Stomach (tissue), 9 donors: ENCODE data around the gene LIPE. TPM values are rescaled to one million over a fixed set of nuclear protein-coding genes. Genes with fewer than 3 reads are reported as not detected.

Experiments used
- DNase-seq, 2 donors: peaks; one replicate each; pipeline versions ENCODE4 v3.0.0 to v3.0.0-alpha.2; 2013 to 2019
- H3K27ac ChIP-seq, 5 donors: fragments of 200-600 bp in 4 of 5; sonication (generic) in 4 of 5; one replicate each; pipeline ENCODE4 v1.5.1; 2013 to 2019; ENCODE audit warnings: mild to moderate bottlenecking in 1 of 5, moderate library complexity in 1 of 5
- H3K27me3 ChIP-seq, 3 donors: fragments of 200-600 bp; sonication (generic); one replicate each; pipeline ENCODE4 v1.5.1; 2017 to 2019; ENCODE audit warnings: mixed run types in 1 of 3
- H3K36me3 ChIP-seq, 4 donors: fragments of 200-600 bp; sonication (generic); 1 replicate in 3 of 4; 2 replicates in 1 of 4; pipeline ENCODE4 v1.5.1; 2016 to 2019
- H3K4me1 ChIP-seq, 4 donors: fragments of 200-600 bp; sonication (generic); one replicate each; pipeline ENCODE4 v1.5.1; 2016 to 2019
- H3K4me3 ChIP-seq, 4 donors: fragments of 200-600 bp; sonication (generic) in 3 of 4; one replicate each; pipeline ENCODE4 v1.5.1; 2016 to 2019; ENCODE audit warnings: mild to moderate bottlenecking in 1 of 4
- H3K9me3 ChIP-seq, 4 donors: fragments of 200-600 bp; sonication (generic); one replicate each; pipeline ENCODE4 v1.5.1; 2016 to 2019
- CTCF ChIP-seq, 7 experiments: fragments of 450-650 bp in 4 of 7; fragments of 200-600 bp in 3 of 7; sonication (generic) in 3 of 7; IDR thresholded peaks; one replicate each; pipeline ENCODE4 v1.5.1; 2016 to 2019; ENCODE audit warnings: antibody characterized with exemption in 7 of 7, control low read depth in 2 of 7, mild to moderate bottlenecking in 1 of 7
- EP300 ChIP-seq: sonication (generic); formaldehyde crosslinking; IDR thresholded peaks from one replicate; pipeline ENCODE4 v1.6.1; 2017; ENCODE audit warnings: antibody characterized with exemption
- POLR2A ChIP-seq, 4 donors: fragments of 450-650 bp; IDR thresholded peaks; one replicate each; pipeline ENCODE4 v1.6.1; 2016; ENCODE audit warnings: antibody characterized with exemption in 4 of 4, control low read depth in 2 of 4, mild to moderate bottlenecking in 1 of 4, moderate library complexity in 1 of 4
- POLR2AphosphoS5 ChIP-seq, 3 donors: sonication (generic); formaldehyde crosslinking; IDR thresholded peaks; one replicate each; pipeline ENCODE4 v1.6.1; 2016; ENCODE audit warnings: antibody characterized with exemption in 3 of 3
- WGBS, 5 donors: extraction: QIAGEN DNeasy Blood & Tissue Kit in 3 of 5; methylation state at CpG; one replicate each; pipeline versions ENCODE4 v1.1.5 to v1.1.7; 2013 to 2018; 5-methylcytosine and 5-hydroxymethylcytosine counted together
- intact Hi-C: fragments of 100-400 bp; cut with DNase I; formaldehyde crosslinking; loops from one replicate; pipeline ENCODE4 v1.15.1; 2023; ENCODE audit warnings: low total_unique reads
- polyA plus RNA-seq, 3 donors: library from polyadenylated mRNA; stranded (reverse); fragments of 200-250 nt; gene quantifications; one replicate each; pipeline ENCODE4 v1.2.3, GENCODE V29; 2013
- total RNA-seq, 5 donors: library from RNA; depleted of rRNA; stranded (reverse); fragments of >200 nt; gene quantifications; one replicate each; pipeline versions ENCODE4 v1.1.0 to v1.2.3, GENCODE V29; 2014 to 2016
- donor health status: healthy with polysubstance abuse.
- donor health status: Bipolar disorder and iron deficiency.
- donor health status: healthy.

Gene LIPE
- total and polyA plus RNA-seq, 8 donors, result 3.1 to 139 (median 10.6) TPM

- peaks cover 0 to 24% (median 0%) of the 10 kb centered on the region in 3 donors for H3K27me3 ChIP-seq
- H3K36me3 ChIP-seq, result peaks cover 0 to under 1% (median 0%) of the 10 kb centered on the region in 4 donors
- H3K4me3 ChIP-seq, result no peak overlapping the region
- peak; percentile 48 to 69 for DNase-seq
- no peaks in the 10 kb centered on the region for H3K9me3 ChIP-seq
- peaks cover 13 to 52% (median 33%) of the 10 kb centered on the region in 4 donors for H3K4me1 ChIP-seq
- TF ChIP-seq CTCF (IDR thresholded peaks at IDR 0.05) (peak in 5 of 7 experiments; percentile 27 to 63 (median 47)), POLR2AphosphoS5 (IDR thresholded peaks at IDR 0.05) (no peak)
- no peak overlapping the region for H3K27ac ChIP-seq
- intact Hi-C loops, result no loop called here
- 28 to 38% (median 32%) methylated on average over 9 to 10 of the region's 10 CpGs for WGBS, 5 donors
These were observed 7.1 kb downstream of the LIPE start for GRCh38 chr19:42420055-42420544.

- 48 to 61% (median 54%) methylated on average over 6 of the region's 6 CpGs for WGBS, 5 donors
- DNase-seq, result no peak
- Histone ChIP-seq H3K4me1 (peaks cover 13 to 48% (median 30%) of the 10 kb centered on the region in 4 donors), H3K9me3 (no peaks in the 10 kb centered on the region), H3K27ac (no peak overlapping the region), H3K27me3 (peaks cover 0 to 18% (median 0%) of the 10 kb centered on the region in 3 donors), H3K36me3 (peaks cover 0 to 9% (median 0%) of the 10 kb centered on the region in 4 donors), H3K4me3 (no peak overlapping the region)
- intact Hi-C loops, result no loop called here
- TF ChIP-seq POLR2A (IDR thresholded peaks at IDR 0.05) (no peak), POLR2AphosphoS5 (IDR thresholded peaks at IDR 0.05) (no peak), CTCF (IDR thresholded peaks at IDR 0.05) (no peak), EP300 (no peak)
These were observed 7.9 kb downstream of the LIPE start for GRCh38 chr19:42419309-42419708.

GRCh38 chr19:42412661-42413076 lies 14.5 kb downstream of the LIPE start:
- 54 to 63% (median 59%) methylated on average over 1 to 4 of the region's 4 CpGs for WGBS, 5 donors
- TF ChIP-seq POLR2AphosphoS5 (IDR thresholded peaks at IDR 0.05), result no peak
- no peak for TF ChIP-seq CTCF (IDR thresholded peaks at IDR 0.05)
- no peak for TF ChIP-seq EP300
- no peak for TF ChIP-seq POLR2A (IDR thresholded peaks at IDR 0.05)
- Histone ChIP-seq H3K27ac (no peak overlapping the region), H3K27me3 (no peaks in the 10 kb centered on the region), H3K36me3 (peaks cover 0 to 17% (median 7%) of the 10 kb centered on the region in 4 donors), H3K4me1 (peaks cover 0 to 14% (median 7%) of the 10 kb centered on the region in 4 donors), H3K4me3 (no peak overlapping the region), H3K9me3 (no peaks in the 10 kb centered on the region)
- DNase-seq, result no peak
- intact Hi-C loops, result no loop called here

- Histone ChIP-seq H3K27me3 (no peaks in the 10 kb centered on the region), H3K9me3 (no peaks in the 10 kb centered on the region), H3K4me3 (no peak overlapping the region), H3K27ac (no peak overlapping the region), H3K4me1 (peaks cover 0 to 14% (median 7%) of the 10 kb centered on the region in 4 donors), H3K36me3 (peaks cover 0 to 22% (median 10%) of the 10 kb centered on the region in 4 donors)
- TF ChIP-seq EP300 (no peak), CTCF (IDR thresholded peaks at IDR 0.05) (no peak), POLR2A (IDR thresholded peaks at IDR 0.05) (no peak), POLR2AphosphoS5 (IDR thresholded peaks at IDR 0.05) (no peak)
- 34 to 93% (median 54%) methylated on average over 3 to 7 of the region's 7 CpGs for WGBS, 5 donors
- no peak for DNase-seq
- intact Hi-C loops, result no loop called here
These were observed 15.0 kb downstream of the LIPE start for GRCh38 chr19:42412227-42412626.
